GM19324 (cell line): ENCODE data around the gene RNASEH2A.

Experiments used
- ATAC-seq: cut with Tn5 transposase; IDR thresholded peaks from one replicate; pipeline ENCODE4 v1.9.1; 2021; ENCODE audit warnings: mild to moderate bottlenecking, moderate library complexity; ENCODE audit not compliant: unreplicated experiment, low FRiP score

The RNASEH2A gene

GRCh38 chr19:12847159-12848139 lies 41.1 kb downstream of the RNASEH2A start:
- no peak for ATAC-seq

GRCh38 chr19:12856653-12857052 lies 50.3 kb downstream of the RNASEH2A start:
- no peak for ATAC-seq

DNA sequence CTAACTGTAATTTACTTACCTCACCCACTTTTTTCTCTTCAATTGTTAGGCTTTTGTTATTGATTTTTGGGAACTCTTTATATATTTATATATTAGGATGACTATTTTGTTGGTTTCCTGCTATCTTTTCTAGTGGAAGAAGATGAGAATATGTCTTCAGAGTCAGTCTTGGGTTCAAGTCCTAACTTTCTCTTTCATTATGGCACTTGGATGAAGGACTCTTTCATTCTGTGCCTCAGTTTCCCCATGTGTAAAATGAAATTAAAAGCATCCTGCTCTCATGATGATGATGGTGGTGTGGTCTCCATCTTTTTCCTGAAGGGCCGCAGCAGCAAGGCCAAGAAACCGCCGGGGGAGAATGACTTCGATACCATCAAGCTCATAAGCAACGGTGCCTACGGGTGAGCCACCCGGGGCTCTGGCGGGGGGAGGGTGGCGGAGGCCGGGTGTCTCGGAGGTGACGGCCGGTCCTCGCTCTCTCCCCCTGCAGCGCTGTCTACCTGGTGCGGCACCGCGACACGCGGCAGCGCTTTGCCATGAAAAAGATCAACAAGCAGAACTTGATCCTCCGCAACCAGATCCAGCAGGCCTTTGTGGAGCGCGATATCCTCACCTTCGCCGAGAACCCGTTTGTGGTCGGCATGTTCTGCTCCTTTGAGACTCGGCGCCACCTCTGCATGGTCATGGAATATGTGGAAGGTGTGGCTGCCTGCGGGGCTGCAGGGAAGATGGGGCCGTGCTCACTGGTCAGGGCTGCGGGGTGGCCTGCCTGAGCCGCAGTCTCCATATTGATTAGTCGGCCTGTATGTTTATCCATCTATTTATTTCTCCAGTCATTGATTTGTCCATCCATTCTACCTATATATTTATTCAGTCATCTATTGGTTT lies 51.9 kb downstream of the RNASEH2A start:
- no peak for ATAC-seq

GRCh38 chr19:12859546-12859945 lies 53.2 kb downstream of the RNASEH2A start:
- no peak for ATAC-seq
